H54 (cell line): ENCODE measurements around the gene APOE.
"Not testable (repeated sequence)": the region's sequence is repeated elsewhere in the genome, so short reads cannot be mapped to it uniquely, and the experiment has no call there.

Source experiments
- DNase-seq: peaks from one replicate; pipeline ENCODE4 v3.0.0; 2011; ENCODE audit warnings: low spot score, mixed read lengths; ENCODE audit not compliant: insufficient read length
- FAIRE-seq: peaks from 3 replicates; lab custom pipeline; 2011; peaks lifted over from hg19 to GRCh38; lab: Jason Lieb, UNC
- POLR2A ChIP-seq: IDR thresholded peaks from 2 replicates; pipeline ENCODE4 v1.6.1; 2011; ENCODE audit warnings: low read depth, mild to moderate bottlenecking, low read length

Gene APOE

GRCh38 chr19:44905437-44906160 is at the start of gene APOE:
Gene APOE, plus strand, starts transcription at chr19:44905796. Its CDS starts 829 bp downstream, at chr19:44906625.
- FAIRE-seq (no peak), DNase-seq (no peak)
- no peak for TF ChIP-seq POLR2A

GRCh38 chr19:44856421-44857083 is 49.0 kb upstream of the APOE start:
- DNase-seq (no peak), FAIRE-seq (no peak)
- no peak for TF ChIP-seq POLR2A

DNA sequence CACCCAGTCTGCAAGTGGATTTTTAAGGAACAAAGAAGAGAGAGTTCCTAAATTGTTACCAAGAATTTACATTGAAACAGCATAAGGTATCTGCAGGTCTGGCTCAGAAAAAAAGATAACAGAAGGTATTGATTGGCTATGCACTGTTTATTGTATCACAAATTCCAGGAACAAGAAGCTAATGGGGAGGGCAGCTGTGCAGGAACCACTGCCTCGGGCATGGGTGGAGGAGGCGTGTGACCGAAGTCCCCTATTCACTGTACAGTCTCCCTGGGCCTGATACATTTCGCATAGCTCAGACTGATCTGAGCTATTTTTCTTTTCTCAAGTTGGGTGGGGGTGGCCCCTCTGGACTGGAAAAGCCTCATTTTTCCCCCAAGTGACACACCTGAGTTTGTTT is 47.8 kb upstream of the APOE start:
- TF ChIP-seq POLR2A: no peak
- FAIRE-seq: no peak
- no peak for DNase-seq

GRCh38 chr19:44861576-44861975 is 44.0 kb upstream of the APOE start:
- not testable (repeated sequence) for FAIRE-seq

GRCh38 chr19:44863990-44864389 is 41.6 kb upstream of the APOE start:
- no peak for DNase-seq
- no peak for FAIRE-seq
- TF ChIP-seq POLR2A: no peak

More at GRCh38 chr19:44861576-44861975, 44.0 kb upstream of the APOE start:
- not testable (repeated sequence) for DNase-seq

DNA sequence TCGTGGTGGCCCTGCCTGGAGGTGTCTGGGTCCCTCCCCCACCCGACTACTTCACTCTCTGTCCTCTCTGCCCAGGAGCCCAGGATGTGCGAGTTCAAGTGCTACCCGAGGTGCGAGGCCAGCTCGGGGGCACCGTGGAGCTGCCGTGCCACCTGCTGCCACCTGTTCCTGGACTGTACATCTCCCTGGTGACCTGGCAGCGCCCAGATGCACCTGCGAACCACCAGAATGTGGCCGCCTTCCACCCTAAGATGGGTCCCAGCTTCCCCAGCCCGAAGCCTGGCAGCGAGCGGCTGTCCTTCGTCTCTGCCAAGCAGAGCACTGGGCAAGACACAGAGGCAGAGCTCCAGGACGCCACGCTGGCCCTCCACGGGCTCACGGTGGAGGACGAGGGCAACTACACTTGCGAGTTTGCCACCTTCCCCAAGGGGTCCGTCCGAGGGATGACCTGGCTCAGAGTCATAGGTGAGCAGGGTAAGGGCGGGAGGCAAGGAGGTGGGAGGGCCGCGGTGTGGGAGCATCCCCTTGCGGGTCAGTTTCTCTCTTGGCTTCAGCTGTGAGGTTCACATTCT is 40.3 kb upstream of the APOE start:
- FAIRE-seq (no peak), DNase-seq (no peak)
- TF ChIP-seq POLR2A: no peak

GRCh38 chr19:44866664-44867063 is 38.9 kb upstream of the APOE start:
- TF ChIP-seq POLR2A: no peak
- FAIRE-seq (no peak), DNase-seq (no peak)

GRCh38 chr19:44867578-44867977 is 38.0 kb upstream of the APOE start:
- TF ChIP-seq POLR2A: no peak
- no peak for DNase-seq
- no peak for FAIRE-seq

GRCh38 chr19:44869733-44870470 is 35.7 kb upstream of the APOE start:
- DNase-seq: no peak
- no peak for FAIRE-seq
- no peak for TF ChIP-seq POLR2A

DNA sequence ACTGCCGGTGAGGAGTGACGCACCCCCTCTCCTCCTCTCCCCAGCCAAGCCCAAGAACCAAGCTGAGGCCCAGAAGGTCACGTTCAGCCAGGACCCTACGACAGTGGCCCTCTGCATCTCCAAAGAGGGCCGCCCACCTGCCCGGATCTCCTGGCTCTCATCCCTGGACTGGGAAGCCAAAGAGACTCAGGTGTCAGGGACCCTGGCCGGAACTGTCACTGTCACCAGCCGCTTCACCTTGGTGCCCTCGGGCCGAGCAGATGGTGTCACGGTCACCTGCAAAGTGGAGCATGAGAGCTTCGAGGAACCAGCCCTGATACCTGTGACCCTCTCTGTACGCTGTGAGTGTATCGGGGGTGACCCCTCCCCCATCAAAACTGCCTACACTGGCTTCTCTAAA is 33.8 kb upstream of the APOE start:
- FAIRE-seq: no peak
- no peak for TF ChIP-seq POLR2A
- DNase-seq: no peak

DNA sequence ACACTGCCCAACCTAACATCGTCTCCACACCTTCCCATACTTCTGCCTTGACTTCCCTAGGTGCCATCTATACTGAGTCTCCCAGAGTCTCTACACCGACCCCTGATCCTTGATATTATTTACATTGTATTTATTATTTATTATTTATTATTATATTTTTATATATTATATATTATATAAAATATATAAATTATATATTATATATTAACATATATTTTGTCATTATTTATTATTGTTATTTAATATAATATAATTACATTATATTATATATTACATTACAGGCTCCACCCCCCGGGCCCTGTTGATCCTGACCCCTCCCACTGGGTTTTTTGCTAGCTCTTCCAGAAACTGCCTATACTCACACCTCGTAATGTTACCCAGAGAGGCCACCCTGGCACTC is 32.9 kb upstream of the APOE start:
- TF ChIP-seq POLR2A: no peak
- DNase-seq (no peak), FAIRE-seq (no peak)

- no peak for FAIRE-seq
- DNase-seq: no peak
- TF ChIP-seq POLR2A: no peak
Measured at GRCh38 chr19:44874317-44874716, 31.3 kb upstream of the APOE start.

DNA sequence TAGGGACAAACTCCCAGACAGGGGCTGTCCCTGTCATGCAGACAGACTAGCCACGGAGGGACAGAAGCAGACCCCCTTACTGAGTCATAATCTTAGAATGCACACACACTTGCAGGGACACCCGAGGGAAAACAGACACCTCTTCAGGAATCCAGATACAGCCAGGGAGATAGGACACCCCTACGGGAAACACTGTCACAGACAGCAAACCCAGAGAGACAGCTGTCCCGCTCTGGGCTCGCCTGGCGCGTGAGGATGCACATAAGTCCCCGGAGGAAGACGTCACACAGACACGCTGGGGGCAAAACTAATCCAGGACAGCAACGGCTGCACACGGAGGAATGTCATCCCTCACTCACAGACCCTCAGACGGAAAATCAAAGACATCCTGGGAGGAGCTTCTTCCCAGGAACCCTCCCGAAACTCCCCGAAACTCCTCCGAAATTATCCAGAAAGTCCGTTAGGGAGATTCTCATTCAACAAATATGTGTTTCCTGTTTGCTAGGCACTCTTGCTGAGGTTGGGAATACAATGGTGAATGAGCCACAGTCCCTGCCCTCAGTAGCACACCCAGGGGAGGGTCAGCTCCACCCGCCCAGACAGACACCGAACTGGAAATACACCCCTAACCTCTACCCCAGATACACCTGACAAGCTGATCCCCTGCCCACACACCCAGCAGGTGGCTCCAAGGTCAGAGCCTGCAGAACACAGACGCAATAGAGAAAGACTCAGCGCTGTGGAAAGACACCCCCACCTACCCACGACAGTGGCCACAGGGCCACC is 29.7 kb upstream of the APOE start:
- no peak for DNase-seq
- FAIRE-seq: no peak
- no peak for TF ChIP-seq POLR2A
